CD14-positive monocyte (primary cell): ENCODE data around the gene WIZ. TPM values are rescaled to one million over a fixed set of nuclear protein-coding genes. Genes with fewer than 3 reads are reported as not detected.

Experiments used
- DNase-seq, 3 donors: peaks; one replicate each; pipeline ENCODE4 v3.0.0-alpha.2; 2011 to 2022
- H2AFZ ChIP-seq: 2 replicates; pipeline ENCODE4 v1.6.0; 2012; ENCODE audit warnings: mild to moderate bottlenecking, low read depth, low read length, inconsistent platforms; ENCODE audit not compliant: insufficient read depth, poor library complexity, severe bottlenecking
- H3K27ac ChIP-seq, 2 donors: 1 replicate in 1 of 2; 2 replicates in 1 of 2; pipeline ENCODE4 v1.5.1; 2012 to 2013; ENCODE audit warnings: low read length in 2 of 2, control low read depth in 1 of 2, inconsistent platforms in 1 of 2, low read depth in 1 of 2, mild to moderate bottlenecking in 1 of 2
- H3K27me3 ChIP-seq, 2 donors: one replicate each; pipeline versions ENCODE4 v1.6.0 to v1.6.1; 2011 to 2013; ENCODE audit warnings: low read length in 2 of 2; ENCODE audit not compliant: control insufficient read depth in 2 of 2, insufficient read depth in 2 of 2
- H3K36me3 ChIP-seq, 2 donors: replicated peaks in 1 of 2; 1 replicate in 1 of 2; 2 replicates in 1 of 2; pipeline versions ENCODE4 v1.5.1 to v1.6.1; 2012 to 2013; ENCODE audit warnings: low read length in 2 of 2, control low read depth in 1 of 2, inconsistent platforms in 1 of 2, mild to moderate bottlenecking in 1 of 2; ENCODE audit not compliant: insufficient read depth in 2 of 2, control insufficient read depth in 1 of 2
- H3K4me1 ChIP-seq, 2 donors: 1 replicate in 1 of 2; 2 replicates in 1 of 2; pipeline versions ENCODE4 v1.5.1 to v1.6.1; 2012 to 2013; ENCODE audit warnings: low read length in 2 of 2, control low read depth in 1 of 2, inconsistent platforms in 1 of 2, mild to moderate bottlenecking in 1 of 2, moderate library complexity in 1 of 2; ENCODE audit not compliant: insufficient read depth in 2 of 2, control insufficient read depth in 1 of 2
- H3K4me2 ChIP-seq: replicated peaks from 2 replicates; pipeline ENCODE3; 2012; ENCODE audit warnings: low read length, moderate library complexity, mild to moderate bottlenecking; ENCODE audit not compliant: poor library complexity, severe bottlenecking; ENCODE audit errors: extremely low read depth
- H3K4me3 ChIP-seq, 3 experiments: fragments of 200-600 bp in 1 of 3; sonication (generic) in 1 of 3; replicated peaks in 1 of 3; 1 replicate in 2 of 3; 2 replicates in 1 of 3; pipeline ENCODE4 v1.5.1; 2011 to 2013; ENCODE audit warnings: low read length in 3 of 3, mild to moderate bottlenecking in 3 of 3, control low read depth in 2 of 3, low read depth in 2 of 3, inconsistent platforms in 1 of 3, moderate library complexity in 1 of 3
- H3K79me2 ChIP-seq: 2 replicates; pipeline ENCODE4 v1.6.0; 2012; ENCODE audit warnings: mild to moderate bottlenecking, control low read depth, inconsistent platforms, low read length, moderate library complexity; ENCODE audit not compliant: insufficient read depth
- H3K9ac ChIP-seq: 2 replicates; pipeline ENCODE4 v1.6.0; 2017; ENCODE audit warnings: low read length, mild to moderate bottlenecking; ENCODE audit not compliant: insufficient read depth, poor library complexity, severe bottlenecking
- H3K9me3 ChIP-seq, 2 donors: replicated peaks in 1 of 2; 1 replicate in 1 of 2; 2 replicates in 1 of 2; pipeline versions ENCODE4 v1.5.1 to v1.6.1; 2012 to 2013; ENCODE audit warnings: low read length in 2 of 2, control low read depth in 1 of 2; ENCODE audit not compliant: control insufficient read depth in 1 of 2, insufficient read depth in 1 of 2
- H4K20me1 ChIP-seq: 2 replicates; pipeline ENCODE4 v1.6.0; 2012; ENCODE audit warnings: mild to moderate bottlenecking, low read length, control low read depth, moderate library complexity; ENCODE audit not compliant: insufficient read depth
- H3K27ac Mint-ChIP-seq, 7 donors: one replicate each; pipeline ENCODE4 v1.8.0; 2020; ENCODE audit warnings: mild to moderate bottlenecking in 7 of 7, mixed read lengths in 7 of 7, moderate library complexity in 6 of 7, inconsistent platforms in 2 of 7
- H3K27me3 Mint-ChIP-seq, 3 donors: one replicate each; pipeline ENCODE4 v1.8.0; 2021 to 2022; ENCODE audit warnings: low read depth in 3 of 3, mild to moderate bottlenecking in 3 of 3, mixed read lengths in 3 of 3, moderate library complexity in 3 of 3, inconsistent platforms in 1 of 3
- H3K36me3 Mint-ChIP-seq, 2 donors: one replicate each; pipeline ENCODE4 v1.8.0; 2020; ENCODE audit warnings: mixed read lengths in 2 of 2, inconsistent platforms in 1 of 2, mild to moderate bottlenecking in 1 of 2
- H3K4me1 Mint-ChIP-seq: one replicate; pipeline ENCODE4 v1.8.0; 2020; ENCODE audit warnings: mild to moderate bottlenecking, mixed read lengths
- H3K4me3 Mint-ChIP-seq, 2 donors: one replicate each; pipeline ENCODE4 v1.8.0; 2020; ENCODE audit warnings: mild to moderate bottlenecking in 2 of 2, mixed read lengths in 2 of 2, moderate library complexity in 1 of 2
- H3K9me3 Mint-ChIP-seq, 7 donors: one replicate each; pipeline ENCODE4 v1.8.0; 2020 to 2022; ENCODE audit warnings: mixed read lengths in 7 of 7, mild to moderate bottlenecking in 6 of 7, moderate library complexity in 6 of 7, inconsistent platforms in 2 of 7
- WGBS: methylation state at CpG from one replicate; pipeline ENCODE4 v1.1.5; 2013; ENCODE audit warnings: missing lambda C conversion rate; ENCODE audit not compliant: insufficient coverage; 5-methylcytosine and 5-hydroxymethylcytosine counted together
- intact Hi-C, 2 donors: fragments of 100-400 bp; cut with micrococcal nuclease; formaldehyde crosslinking; loops; one replicate each; pipeline versions ENCODE4 v1.15.0 to v1.15.1; 2023
- polyA plus RNA-seq, 3 donors: library from polyadenylated mRNA; depleted of rRNA in 1 of 3; unstranded in 2 of 3; stranded (reverse) in 1 of 3; fragments of 300-500 nt in 2 of 3; fragments of >200 nt in 1 of 3; fragmentation: Illumina TruSeq in 2 of 3; gene quantifications; 1 replicate in 2 of 3; 2 replicates in 1 of 3; pipeline ENCODE4 v1.2.3, GENCODE V29; 2012 to 2021
- TF ChIP-seq, protein P1 (sequence below): fragments of 200-600 bp; IDR thresholded peaks from one replicate; pipeline ENCODE4 v1.8.0; 2022; ENCODE audit warnings: antibody characterized with exemption, mild to moderate bottlenecking

The WIZ gene
- polyA plus RNA-seq, 3 donors = 0.47 to 13.7 (median 0.51) TPM

DNA sequence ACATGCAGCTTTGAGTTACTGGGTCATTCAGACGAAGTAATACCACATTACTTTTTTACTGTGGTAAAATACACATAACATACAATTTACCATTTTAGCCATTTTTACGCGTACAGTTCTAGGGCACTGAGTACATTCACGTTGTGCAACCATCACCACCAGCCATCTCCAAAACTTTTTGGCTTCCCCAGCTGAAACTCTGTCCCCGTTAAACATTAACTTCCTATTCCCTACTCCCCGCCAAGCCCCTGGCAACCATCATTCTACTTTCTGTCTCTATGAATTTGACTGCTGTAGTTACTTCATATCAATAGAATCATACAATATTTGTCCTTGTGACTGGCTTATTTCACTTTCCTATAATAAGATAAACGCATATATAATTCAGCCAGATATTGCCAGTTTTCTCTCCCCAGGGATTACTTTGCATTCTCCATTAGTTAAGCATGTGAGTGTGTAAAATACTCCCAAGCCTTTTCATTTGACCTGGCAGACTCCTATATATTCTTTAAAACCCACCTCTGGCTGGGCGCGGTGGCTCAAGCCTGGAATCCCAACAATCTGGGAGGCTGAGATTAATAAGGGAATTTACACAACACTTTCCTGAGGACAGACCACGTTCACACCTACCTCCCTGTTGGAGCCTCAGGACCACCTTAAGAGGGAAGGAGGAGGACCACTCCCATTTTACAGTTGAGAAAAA, 48.6 kb upstream of the WIZ start:
- no peak overlapping the region for H3K4me3 Mint-ChIP-seq
- 54% methylated on average over 6 of the region's 10 CpGs for WGBS

DNA sequence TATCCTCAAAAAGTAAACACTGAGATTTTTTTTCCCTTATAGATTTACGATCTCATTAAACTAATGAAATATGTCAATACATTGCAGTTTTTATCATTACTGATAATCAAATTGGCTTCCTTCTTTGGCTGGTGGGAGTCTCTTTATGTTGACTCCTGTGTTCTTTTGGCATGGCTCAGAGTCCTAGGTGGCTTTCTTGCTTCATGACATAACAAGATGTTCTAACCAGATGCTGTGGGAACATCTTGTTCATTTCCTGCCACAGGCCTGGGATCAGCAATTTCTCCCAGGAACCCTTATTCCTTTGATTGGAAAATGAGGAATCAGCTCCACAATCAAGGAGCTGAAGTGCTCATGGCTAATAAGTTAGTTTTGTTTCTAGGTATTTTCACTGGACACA, 45.4 kb upstream of the WIZ start:
- H3K79me2 ChIP-seq = no peaks in the 10 kb centered on the region
- H3K9me3 Mint-ChIP-seq = peaks cover 2 to 5% (median 3%) of the 10 kb centered on the region in 7 donors
- intact Hi-C loops = no loop called here
- no peak overlapping the region for H3K27ac ChIP-seq
- H3K4me1 Mint-ChIP-seq = no peaks in the 10 kb centered on the region
- H3K9ac ChIP-seq = no peak overlapping the region
- no peaks in the 10 kb centered on the region for H3K27me3 ChIP-seq
- TF ChIP-seq, protein P1, sequence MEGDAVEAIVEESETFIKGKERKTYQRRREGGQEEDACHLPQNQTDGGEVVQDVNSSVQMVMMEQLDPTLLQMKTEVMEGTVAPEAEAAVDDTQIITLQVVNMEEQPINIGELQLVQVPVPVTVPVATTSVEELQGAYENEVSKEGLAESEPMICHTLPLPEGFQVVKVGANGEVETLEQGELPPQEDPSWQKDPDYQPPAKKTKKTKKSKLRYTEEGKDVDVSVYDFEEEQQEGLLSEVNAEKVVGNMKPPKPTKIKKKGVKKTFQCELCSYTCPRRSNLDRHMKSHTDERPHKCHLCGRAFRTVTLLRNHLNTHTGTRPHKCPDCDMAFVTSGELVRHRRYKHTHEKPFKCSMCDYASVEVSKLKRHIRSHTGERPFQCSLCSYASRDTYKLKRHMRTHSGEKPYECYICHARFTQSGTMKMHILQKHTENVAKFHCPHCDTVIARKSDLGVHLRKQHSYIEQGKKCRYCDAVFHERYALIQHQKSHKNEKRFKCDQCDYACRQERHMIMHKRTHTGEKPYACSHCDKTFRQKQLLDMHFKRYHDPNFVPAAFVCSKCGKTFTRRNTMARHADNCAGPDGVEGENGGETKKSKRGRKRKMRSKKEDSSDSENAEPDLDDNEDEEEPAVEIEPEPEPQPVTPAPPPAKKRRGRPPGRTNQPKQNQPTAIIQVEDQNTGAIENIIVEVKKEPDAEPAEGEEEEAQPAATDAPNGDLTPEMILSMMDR = no peak
- no peak for DNase-seq
- no peaks in the 10 kb centered on the region for H3K4me1 ChIP-seq
- H3K27ac Mint-ChIP-seq = no peak overlapping the region
- H2AFZ ChIP-seq = no peak overlapping the region
- H3K27me3 Mint-ChIP-seq = peaks cover 4 to 17% (median 15%) of the 10 kb centered on the region in 3 donors
- no peaks in the 10 kb centered on the region for H3K36me3 Mint-ChIP-seq
- no peak overlapping the region for H3K4me3 ChIP-seq
- WGBS = no CpG with 5 or more reads among the region's 1 CpG
- H3K36me3 ChIP-seq = no peaks in the 10 kb centered on the region
- H3K4me2 ChIP-seq = no peak overlapping the region
- no peaks in the 10 kb centered on the region for H3K9me3 ChIP-seq
- no peak overlapping the region for H3K4me3 Mint-ChIP-seq
- no peaks in the 10 kb centered on the region for H4K20me1 ChIP-seq

More for the DNA sequence above, 48.6 kb upstream of the WIZ start:
- H3K36me3 ChIP-seq = no peaks in the 10 kb centered on the region
- H3K4me3 ChIP-seq = no peak overlapping the region
- H3K4me1 Mint-ChIP-seq = no peaks in the 10 kb centered on the region
- no peaks in the 10 kb centered on the region for H3K27me3 ChIP-seq
- no peak overlapping the region for H3K4me2 ChIP-seq
- intact Hi-C loops = no loop called here
- H4K20me1 ChIP-seq = no peaks in the 10 kb centered on the region
- no peak overlapping the region for H2AFZ ChIP-seq
- TF ChIP-seq, protein P1 = no peak
- H3K27me3 Mint-ChIP-seq = peaks cover 12 to 15% (median 14%) of the 10 kb centered on the region in 3 donors
- no peaks in the 10 kb centered on the region for H3K4me1 ChIP-seq
- no peak overlapping the region for H3K9ac ChIP-seq
- no peak for DNase-seq
- H3K27ac Mint-ChIP-seq = no peak overlapping the region
- H3K36me3 Mint-ChIP-seq = no peaks in the 10 kb centered on the region
- H3K9me3 Mint-ChIP-seq = peaks cover 2 to 6% (median 3%) of the 10 kb centered on the region in 7 donors
- H3K79me2 ChIP-seq = no peaks in the 10 kb centered on the region
- H3K27ac ChIP-seq = no peak overlapping the region
- H3K9me3 ChIP-seq = no peaks in the 10 kb centered on the region
